Suprapubic skin (tissue), 4 donors: ENCODE measurements around the gene THBS3. TPM values are rescaled to one million over a fixed set of nuclear protein-coding genes. Genes with fewer than 3 reads are reported as not detected.
"Not testable (repeated sequence)": the region's sequence is repeated elsewhere in the genome, so short reads cannot be mapped to it uniquely, and the experiment has no call there.

Experiments used
- DNase-seq, 2 donors: peaks; one replicate each; pipeline ENCODE4 v3.0.0-alpha.2; 2019; ENCODE audit warnings: low spot score in 2 of 2
- H3K27ac ChIP-seq: fragments of 200-600 bp; sonication (generic); one replicate; pipeline ENCODE4 v1.5.1; 2019
- H3K27me3 ChIP-seq: fragments of 200-600 bp; sonication (generic); one replicate; pipeline ENCODE4 v1.5.1; 2019
- H3K36me3 ChIP-seq: fragments of 200-600 bp; sonication (generic); one replicate; pipeline ENCODE4 v1.5.1; 2019
- H3K4me1 ChIP-seq: fragments of 200-600 bp; sonication (generic); one replicate; pipeline ENCODE4 v1.5.1; 2019
- H3K4me3 ChIP-seq: fragments of 200-600 bp; sonication (generic); one replicate; pipeline ENCODE4 v1.5.1; 2019; ENCODE audit warnings: mild to moderate bottlenecking
- H3K9me3 ChIP-seq: fragments of 200-600 bp; sonication (generic); one replicate; pipeline ENCODE4 v1.5.1; 2019
- CTCF ChIP-seq, 2 donors: fragments of 200-600 bp in 1 of 2; fragments of 450-650 bp in 1 of 2; sonication (generic) in 1 of 2; IDR thresholded peaks; one replicate each; pipeline ENCODE4 v1.5.1; 2016 to 2019; ENCODE audit warnings: antibody characterized with exemption in 2 of 2, mild to moderate bottlenecking in 1 of 2, moderate library complexity in 1 of 2
- EP300 ChIP-seq: sonication (generic); formaldehyde crosslinking; IDR thresholded peaks from one replicate; pipeline ENCODE4 v1.6.1; 2017; ENCODE audit warnings: antibody characterized with exemption
- POLR2A ChIP-seq, 2 donors: fragments of 450-650 bp; IDR thresholded peaks; one replicate each; pipeline ENCODE4 v1.6.1; 2017; ENCODE audit warnings: antibody characterized with exemption in 2 of 2, mild to moderate bottlenecking in 2 of 2, moderate library complexity in 2 of 2
- POLR2AphosphoS5 ChIP-seq, 3 donors: sonication (generic); formaldehyde crosslinking; IDR thresholded peaks; one replicate each; pipeline ENCODE4 v1.6.1; 2017; ENCODE audit warnings: antibody characterized with exemption in 3 of 3
- WGBS: methylation state at CpG from one replicate; pipeline ENCODE4 v1.1.5; 2018; 5-methylcytosine and 5-hydroxymethylcytosine counted together
- total RNA-seq, 4 donors: library from RNA; depleted of rRNA; stranded (reverse); fragments of >200 nt; gene quantifications; one replicate each; pipeline ENCODE4 v1.1.0, GENCODE V29; 2016

Gene THBS3
- total RNA-seq, 4 donors from 2014 or later = 21.4 to 90.8 (median 26.7) TPM

- WGBS = 90% methylated on average over 12 of the region's 26 CpGs
- TF ChIP-seq EP300 = no peak
- no peak for TF ChIP-seq CTCF (IDR thresholded peaks at IDR 0.05)
- TF ChIP-seq POLR2A (IDR thresholded peaks at IDR 0.05) = no peak
- TF ChIP-seq POLR2AphosphoS5 (IDR thresholded peaks at IDR 0.05) = no peak
- H3K27me3 ChIP-seq = no peaks in the 10 kb centered on the region
Measured at GRCh38 chr1:155247667-155248553, 40.2 kb upstream of the THBS3 start.

GRCh38 chr1:155246796-155247195, 39.1 kb upstream of the THBS3 start:
- H3K4me1 ChIP-seq = peaks cover 40% of the 10 kb centered on the region
- H3K27ac ChIP-seq, H3K27me3 ChIP-seq, H3K4me3 ChIP-seq, H3K9me3 ChIP-seq, DNase-seq: not testable (repeated sequence)
- H3K36me3 ChIP-seq = peaks cover 12% of the 10 kb centered on the region
- WGBS = 94% methylated on average over 3 of the region's 3 CpGs

More at GRCh38 chr1:155247667-155248553, 40.2 kb upstream of the THBS3 start:
- H3K36me3 ChIP-seq = peaks cover 12% of the 10 kb centered on the region
- peaks cover 38% of the 10 kb centered on the region for H3K4me1 ChIP-seq
- no peak for DNase-seq
- H3K4me3 ChIP-seq = no peak overlapping the region
- no peaks in the 10 kb centered on the region for H3K9me3 ChIP-seq
- no peak overlapping the region for H3K27ac ChIP-seq

GRCh38 chr1:155245163-155245524, 37.4 kb upstream of the THBS3 start:
- Histone ChIP-seq H3K9me3 (no peaks in the 10 kb centered on the region), H3K4me1 (peaks cover 38% of the 10 kb centered on the region)

GRCh38 chr1:155244368-155245162, 36.9 kb upstream of the THBS3 start:
- DNase-seq = peak; percentile 98 to 99
- WGBS = under 1% methylated on average over 53 of the region's 53 CpGs
- Histone ChIP-seq H3K9me3 (no peaks in the 10 kb centered on the region), H3K27ac (peak overlapping the region; percentile 81), H3K4me3 (peak overlapping the region; percentile 64), H3K27me3 (no peaks in the 10 kb centered on the region), H3K4me1 (peaks cover 40% of the 10 kb centered on the region), H3K36me3 (peaks cover 12% of the 10 kb centered on the region)
- TF ChIP-seq CTCF (IDR thresholded peaks at IDR 0.05) (peak in 1 of 2 donors; percentile 93), POLR2AphosphoS5 (IDR thresholded peaks at IDR 0.05) (peak; percentile 75 to 99 (median 94)), EP300 (no peak), POLR2A (IDR thresholded peaks at IDR 0.05) (peak; percentile 78 to 87)

More at GRCh38 chr1:155245163-155245524, 37.4 kb upstream of the THBS3 start:
- 66% methylated on average over 8 of the region's 8 CpGs for WGBS
- Histone ChIP-seq H3K4me3 (peak overlapping the region; percentile 64), H3K36me3 (peaks cover 12% of the 10 kb centered on the region), H3K27me3 (no peaks in the 10 kb centered on the region), H3K27ac (peak overlapping the region; percentile 81)
- TF ChIP-seq EP300 (no peak), POLR2A (IDR thresholded peaks at IDR 0.05) (no peak), CTCF (IDR thresholded peaks at IDR 0.05) (no peak), POLR2AphosphoS5 (IDR thresholded peaks at IDR 0.05) (no peak)
- DNase-seq = no peak

GRCh38 chr1:155242805-155243358, 35.2 kb upstream of the THBS3 start:
- WGBS = 73% methylated on average over 3 of the region's 3 CpGs
- peaks cover 46% of the 10 kb centered on the region for H3K4me1 ChIP-seq
- TF ChIP-seq POLR2AphosphoS5 (IDR thresholded peaks at IDR 0.05) (no peak), CTCF (IDR thresholded peaks at IDR 0.05) (no peak), POLR2A (IDR thresholded peaks at IDR 0.05) (no peak)

More at GRCh38 chr1:155242805-155243358, 35.2 kb upstream of the THBS3 start:
- Histone ChIP-seq H3K27ac (no peak overlapping the region), H3K9me3 (no peaks in the 10 kb centered on the region), H3K27me3 (no peaks in the 10 kb centered on the region), H3K4me3 (peak overlapping the region; percentile 64), H3K36me3 (peaks cover 10% of the 10 kb centered on the region)
- no peak for DNase-seq
